Fibroblast of peridontal ligament (primary cell): ENCODE data around the gene ZNF319.

Experiments used
- DNase-seq: peaks from one replicate; pipeline ENCODE4 v3.0.0-alpha.2; 2010; ENCODE audit errors: extremely low read depth

ZNF319 gene

DNA sequence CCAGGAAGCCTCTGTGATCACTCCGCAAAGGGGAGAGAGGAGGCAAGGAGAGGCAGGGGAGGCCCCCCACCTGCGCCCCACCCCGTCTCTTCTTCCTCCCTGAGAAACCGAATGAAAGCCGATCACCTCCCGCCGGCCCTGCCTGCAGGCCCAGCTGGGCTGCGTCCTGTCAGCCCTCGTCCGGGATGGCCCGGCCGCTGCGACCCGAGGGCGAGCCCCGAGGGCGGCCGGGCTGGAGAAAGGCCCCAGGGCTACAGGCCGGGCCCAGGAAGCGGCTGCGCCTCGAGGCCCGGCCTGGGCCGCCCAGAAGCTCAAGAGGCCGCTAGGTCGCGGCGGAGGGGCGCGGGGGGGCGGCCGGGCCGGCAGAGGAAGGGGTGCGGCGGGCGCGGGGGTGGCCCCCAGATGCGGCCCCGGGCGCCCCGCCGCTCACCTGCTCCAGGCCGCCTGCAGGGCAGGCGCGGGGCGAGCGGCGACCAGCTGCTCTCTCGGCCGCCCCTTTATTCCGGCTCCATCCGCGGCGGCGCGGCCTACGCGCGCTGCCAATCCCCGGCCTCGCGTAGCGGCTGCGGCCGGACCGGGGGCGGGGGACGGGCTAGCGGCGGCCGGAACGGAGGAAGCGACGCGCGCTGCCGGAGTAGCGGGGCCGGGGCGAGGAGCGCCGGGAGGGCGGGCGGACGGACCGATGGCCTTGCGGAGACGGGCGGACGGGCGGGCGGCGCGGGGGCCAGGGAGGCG, at the start of gene ZNF319:
ZNF319 (minus strand) TSS at position 702 of the 735 bp plus-strand sequence. CDS start 2,407 bp downstream, outside the sequence.
- DNase-seq = no peak

DNA sequence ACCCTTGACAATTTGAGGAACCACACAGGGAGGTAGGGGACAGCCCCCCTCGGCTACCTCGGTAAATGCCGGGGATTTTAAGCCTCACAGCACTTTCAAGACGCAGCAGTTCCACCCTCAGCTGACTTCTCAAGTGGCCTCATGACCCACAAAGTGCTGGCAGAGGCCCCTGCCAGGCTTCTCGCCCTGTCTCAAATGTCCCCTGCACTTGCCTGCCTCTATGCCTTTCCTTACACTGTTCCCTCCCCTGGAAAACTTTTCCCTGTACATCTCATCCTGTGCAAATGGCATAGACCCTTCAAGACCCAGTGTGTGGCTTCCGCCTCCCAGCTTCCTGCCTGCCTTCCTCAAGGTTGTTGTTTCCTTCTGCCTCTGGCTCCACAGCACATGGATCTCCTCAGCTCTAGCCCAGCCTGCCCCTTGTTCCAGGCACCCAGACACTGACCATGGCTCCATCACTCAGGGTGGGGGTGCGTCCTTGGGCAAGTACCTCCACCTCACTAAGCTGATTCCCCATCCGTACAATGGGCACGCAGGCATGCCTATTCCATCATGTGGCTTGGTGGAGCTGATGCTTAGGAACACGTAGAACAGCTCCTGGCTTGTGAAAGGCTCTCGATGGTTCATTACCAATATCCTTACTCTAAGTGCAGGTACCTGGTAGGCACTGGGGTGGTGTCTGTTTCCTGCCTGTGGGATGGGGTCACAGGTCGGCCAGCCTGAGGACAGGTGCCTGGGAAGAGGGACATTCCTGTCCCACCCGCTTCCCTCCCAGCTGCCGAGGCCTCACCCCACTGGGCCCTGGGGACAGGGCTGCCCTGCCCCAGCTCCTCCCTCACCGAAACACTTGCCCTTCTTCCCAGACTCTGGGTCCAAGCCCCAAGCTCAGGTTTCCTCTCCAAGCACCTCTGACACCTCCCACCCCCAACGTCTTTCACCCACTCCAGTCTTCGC, 49.0 kb upstream of the ZNF319 start:
- DNase-seq = no peak

DNA sequence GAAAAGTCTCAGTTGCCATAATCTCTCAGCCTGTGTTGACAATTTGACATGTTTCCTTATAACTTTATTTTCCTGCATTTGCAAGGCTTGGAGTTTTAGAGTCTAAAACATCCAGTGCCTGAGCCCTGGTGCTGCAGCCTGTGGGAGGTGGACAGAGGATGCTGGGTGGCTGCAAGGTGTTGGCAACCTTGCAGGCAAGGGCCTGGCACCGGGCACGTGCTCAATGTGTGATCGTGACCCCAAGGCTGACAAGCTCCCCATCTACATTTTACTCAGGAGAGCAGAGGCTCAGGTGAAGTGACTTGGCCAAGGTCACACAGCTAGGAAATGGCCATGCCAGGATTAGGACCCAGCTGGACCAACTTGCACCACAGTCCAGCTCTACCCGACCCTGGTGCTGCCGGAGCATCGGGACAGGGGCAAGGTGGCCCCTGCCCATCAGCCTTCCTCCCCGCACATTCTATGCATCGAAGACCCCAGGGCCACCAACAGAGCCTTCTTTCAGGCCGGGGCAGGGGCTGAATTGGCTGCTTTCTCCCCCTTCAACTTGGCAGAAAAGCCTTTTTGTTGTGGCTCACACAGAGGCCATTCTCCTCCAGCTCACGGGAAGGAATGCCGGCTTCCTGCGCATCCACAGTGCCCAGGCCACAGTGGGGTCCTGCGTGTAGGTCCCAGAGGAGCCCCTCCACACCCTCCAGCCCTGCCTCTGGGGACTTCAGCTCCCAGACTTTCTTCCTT, 48.2 kb upstream of the ZNF319 start:
- no peak for DNase-seq

DNA sequence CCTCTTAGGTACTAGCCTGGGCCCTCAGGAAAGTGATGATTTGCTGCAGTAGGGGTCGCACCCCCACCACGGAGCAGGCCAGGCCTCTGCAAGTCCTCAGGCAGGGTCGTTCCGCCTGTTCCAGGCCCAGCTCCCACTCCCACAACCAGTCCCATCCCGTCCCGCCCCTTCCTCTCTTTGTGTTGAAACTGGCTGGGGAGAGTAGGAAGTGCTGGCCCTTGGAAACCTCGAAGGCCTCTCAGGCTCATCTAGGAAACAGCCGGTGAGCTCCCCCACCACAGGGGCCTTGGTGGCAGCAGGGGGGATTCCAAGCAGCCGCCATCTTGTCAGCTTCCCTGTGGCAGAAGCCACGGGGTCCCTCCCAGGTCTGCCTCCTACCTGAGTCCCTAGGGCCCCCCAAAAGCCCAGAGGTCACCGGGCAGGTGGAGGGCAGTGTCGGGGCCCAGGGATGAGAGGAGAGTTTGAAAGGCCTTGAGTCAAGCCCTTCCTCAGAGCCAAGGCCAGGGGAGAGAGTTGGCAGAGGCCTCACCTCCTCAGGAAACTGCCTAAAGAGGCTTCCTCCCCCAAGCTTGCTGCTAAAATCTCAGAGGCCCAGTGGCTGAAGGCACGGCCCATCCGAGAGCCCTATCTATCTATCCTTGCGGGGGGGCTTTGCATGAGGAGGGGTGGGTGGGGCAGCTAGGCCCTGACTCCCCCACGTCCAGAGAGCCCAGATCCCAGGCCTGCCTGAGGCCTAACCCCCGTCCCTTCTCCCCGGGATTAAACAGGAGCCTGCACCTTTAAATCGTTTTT, 47.3 kb upstream of the ZNF319 start:
- no peak for DNase-seq

DNA sequence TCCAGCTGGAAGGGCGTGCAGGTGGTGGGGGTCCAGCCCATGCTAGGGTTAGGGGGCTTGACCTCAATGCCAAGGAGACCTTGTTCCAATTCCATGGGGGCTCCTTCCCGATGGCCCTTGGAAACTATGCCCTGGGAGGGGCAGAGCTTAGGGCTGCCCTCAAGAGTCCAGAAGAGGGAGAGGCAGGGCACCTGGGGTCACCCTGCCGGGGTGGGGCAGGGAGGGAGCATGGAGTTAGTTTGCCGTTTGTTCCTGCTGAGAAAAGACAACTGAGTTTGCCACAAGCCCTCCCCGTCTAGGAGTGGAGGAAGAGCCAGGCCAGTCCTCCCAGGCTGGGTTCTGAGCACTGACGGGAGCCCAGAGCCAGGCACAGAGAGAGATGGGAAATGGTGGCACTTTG, 46.5 kb upstream of the ZNF319 start:
- no peak for DNase-seq

DNA sequence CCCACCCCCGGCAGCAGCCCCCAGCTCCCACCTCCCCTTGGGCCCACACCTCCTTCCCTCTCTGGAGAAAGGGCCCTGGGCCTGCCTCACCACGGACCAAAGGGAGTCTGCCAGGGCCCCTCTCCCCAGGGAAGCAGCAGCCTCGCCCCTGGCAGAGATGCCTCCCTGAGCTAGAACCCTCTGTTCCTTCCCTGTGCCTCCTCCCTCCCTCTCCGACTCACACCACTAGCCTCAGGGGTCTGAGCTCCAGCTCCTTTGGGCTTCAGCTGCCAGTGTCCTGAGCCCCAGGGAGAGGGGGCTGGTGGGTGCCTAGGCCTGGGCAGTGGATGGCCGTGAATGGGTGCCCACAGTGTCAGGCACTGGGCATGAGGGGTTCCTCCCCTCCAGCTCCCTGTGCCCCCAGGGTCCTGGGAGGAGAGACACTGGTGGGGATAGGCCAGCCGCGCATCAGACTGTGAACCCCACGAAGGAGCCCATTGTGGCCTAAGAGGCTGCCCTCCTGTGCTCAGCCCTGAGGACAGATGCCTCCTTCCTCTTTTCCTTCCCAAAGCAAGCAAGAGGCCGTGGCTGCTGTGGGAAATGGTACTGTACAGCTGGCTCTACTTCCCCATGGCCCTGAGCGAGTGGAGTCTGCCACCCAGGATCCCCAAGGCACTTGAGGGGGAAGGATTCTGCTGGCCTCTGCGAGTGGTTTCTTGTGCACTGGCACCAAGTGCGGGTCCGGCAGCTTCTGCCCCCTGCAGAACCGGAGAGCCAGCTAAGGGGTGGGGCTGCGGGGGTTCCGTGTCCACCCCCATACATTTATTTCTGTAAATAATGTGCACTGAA, 45.8 kb upstream of the ZNF319 start:
- no peak for DNase-seq

DNA sequence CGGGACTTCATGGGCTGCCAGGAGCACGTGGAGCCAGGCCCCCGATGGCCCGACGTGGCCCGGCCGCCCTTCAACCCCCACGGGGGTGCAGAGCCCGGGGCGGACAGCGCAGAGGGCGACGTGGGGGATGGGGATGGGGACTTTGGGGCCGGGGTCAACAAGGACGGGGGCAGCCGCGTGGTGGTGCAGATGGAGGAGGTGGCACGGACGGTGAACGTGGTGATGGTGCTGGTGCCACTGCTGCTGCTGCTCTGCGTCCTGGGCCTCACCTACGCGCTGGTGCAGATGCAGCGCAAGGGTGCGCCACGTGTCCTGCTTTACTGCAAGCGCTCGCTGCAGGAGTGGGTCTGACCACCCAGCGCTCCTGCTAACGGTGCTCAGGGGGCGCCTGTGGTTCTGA, 44.6 kb upstream of the ZNF319 start:
- DNase-seq = no peak

DNA sequence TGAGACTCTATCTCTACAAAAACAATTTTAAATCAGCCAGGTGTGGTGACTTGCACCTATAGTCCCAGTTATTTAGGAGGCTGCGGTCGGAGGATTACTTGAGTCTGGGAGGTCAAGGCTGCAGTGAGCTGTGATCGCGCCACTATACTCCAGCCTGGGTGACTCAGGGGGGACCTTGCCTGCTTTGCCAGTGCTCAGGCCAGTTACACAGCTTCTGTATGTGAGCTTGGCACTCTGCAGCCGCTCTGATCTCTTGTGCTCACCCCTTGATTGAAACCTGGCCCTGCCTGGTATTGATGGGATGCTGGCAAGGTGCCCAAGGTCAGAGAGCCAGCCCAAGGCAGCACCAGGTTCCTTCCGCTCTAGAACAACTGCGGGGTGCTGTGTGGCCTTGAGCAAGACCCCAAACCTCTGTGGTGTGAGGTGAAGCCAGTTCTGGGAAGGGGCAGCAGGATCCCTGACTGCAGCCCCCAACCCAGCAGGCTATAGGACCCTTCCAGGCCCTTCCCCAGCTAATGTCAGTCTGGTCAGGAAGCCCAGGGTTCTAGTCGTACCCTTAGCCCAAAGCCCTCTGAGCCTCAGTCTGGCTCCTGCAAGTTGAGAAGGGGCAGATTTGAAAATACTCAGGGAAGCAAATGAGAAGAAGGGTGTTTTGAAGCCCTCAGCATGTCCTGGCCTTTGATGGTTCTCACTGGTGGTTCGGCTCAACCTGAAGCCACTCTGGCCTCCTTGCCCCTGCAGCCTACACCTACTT, 44.0 kb upstream of the ZNF319 start:
- no peak for DNase-seq

DNA sequence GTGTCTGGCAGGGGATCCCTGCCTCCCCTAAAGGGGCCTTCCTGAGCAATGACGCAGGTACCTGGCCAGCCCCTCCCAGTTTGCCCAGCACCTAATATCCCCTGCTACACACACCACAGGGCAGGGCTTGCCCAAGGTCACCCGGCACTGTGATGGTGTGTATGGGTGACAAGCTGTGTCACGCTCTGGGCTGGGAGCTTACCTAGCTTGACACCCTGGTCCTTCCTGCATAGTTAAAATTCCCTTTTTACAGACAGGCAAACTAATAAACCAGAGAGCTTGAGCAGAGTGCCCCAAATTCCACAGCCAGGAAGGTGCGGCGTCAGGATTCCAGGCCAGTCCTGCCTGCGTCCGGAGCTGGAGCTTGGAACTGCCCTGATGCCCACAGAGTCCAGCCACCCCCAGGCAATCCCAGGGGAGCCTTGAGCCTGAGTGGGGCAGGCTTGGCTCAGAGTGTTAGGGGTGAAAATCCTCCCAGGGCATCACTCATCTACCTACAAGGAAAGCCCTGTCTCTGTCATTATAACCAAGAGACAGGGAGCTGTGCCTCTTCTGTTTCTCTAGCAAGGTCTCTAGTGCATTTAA, 43.2 kb upstream of the ZNF319 start:
- DNase-seq = no peak

DNA sequence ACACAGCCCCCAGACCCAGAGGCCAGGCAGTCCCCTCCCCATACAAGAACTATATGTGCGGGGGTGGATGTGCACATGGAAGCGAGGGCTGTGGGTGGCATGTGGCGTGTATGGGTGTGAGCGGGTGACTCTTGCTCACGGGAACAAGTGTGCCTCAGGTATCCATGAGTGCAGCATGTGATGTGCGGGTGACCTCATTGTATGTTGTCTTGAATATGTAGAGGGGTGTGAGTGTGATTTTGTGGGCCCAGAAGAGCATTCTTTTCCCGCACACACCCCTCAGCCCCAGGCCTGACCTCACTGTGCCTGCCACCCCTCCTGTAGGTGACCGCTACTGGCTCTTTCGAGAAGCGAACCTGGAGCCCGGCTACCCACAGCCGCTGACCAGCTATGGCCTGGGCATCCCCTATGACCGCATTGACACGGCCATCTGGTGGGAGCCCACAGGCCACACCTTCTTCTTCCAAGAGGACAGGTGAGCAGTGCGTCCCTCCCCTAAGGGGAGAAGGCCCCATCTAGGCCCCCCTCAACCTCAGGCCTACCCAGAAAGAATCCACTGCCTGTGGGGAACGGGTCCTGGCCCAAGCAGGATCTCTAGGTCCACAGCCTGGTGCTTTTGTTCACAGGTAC, 42.5 kb upstream of the ZNF319 start:
- DNase-seq = no peak

DNA sequence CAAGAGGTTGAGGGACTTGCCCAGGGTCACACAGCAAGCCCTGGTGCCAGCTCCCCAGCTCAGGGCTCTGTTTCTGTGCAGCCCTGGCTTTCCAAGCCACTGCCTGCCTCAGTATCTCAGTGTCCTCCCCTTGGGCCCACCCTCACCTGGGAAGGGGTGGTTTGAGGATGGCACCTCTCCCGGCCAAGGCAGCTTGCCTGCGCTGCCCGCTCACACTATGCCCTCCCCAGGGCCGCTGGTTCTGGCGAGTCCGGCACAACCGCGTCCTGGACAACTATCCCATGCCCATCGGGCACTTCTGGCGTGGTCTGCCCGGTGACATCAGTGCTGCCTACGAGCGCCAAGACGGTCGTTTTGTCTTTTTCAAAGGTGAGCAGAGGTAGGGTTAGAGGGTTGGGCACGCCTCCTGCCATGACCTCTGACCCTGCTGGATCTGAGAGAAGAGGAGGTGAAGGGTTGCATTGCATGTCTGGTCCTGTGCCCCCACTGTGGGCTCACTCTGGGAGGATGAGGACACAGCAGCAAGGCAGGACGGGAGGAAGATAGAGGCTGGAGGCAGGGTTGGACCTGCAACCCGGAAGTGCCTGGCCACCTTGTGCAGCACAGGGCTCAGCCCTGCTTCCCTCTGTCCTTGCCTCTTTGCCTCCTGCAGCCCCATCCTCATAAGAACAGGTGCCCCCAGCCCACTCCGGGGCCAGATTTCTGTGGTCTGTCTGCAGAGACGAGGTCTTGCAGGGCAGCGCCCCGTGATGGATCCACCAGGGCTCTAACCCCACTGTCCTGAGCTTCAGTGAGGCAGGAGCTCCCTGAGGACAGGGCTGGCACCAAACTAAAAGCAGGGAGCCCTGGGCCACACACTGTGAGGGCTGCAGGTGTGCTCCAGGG, 41.8 kb upstream of the ZNF319 start:
- DNase-seq = no peak

DNA sequence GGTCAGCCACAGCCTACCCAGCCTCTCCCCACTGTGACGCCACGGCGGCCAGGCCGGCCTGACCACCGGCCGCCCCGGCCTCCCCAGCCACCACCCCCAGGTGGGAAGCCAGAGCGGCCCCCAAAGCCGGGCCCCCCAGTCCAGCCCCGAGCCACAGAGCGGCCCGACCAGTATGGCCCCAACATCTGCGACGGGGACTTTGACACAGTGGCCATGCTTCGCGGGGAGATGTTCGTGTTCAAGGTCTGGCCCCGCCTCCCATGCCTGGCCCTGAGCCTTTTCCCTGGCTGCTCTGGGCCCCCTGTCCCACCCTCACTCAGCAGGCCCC, 41.1 kb upstream of the ZNF319 start:
- DNase-seq = no peak

DNA sequence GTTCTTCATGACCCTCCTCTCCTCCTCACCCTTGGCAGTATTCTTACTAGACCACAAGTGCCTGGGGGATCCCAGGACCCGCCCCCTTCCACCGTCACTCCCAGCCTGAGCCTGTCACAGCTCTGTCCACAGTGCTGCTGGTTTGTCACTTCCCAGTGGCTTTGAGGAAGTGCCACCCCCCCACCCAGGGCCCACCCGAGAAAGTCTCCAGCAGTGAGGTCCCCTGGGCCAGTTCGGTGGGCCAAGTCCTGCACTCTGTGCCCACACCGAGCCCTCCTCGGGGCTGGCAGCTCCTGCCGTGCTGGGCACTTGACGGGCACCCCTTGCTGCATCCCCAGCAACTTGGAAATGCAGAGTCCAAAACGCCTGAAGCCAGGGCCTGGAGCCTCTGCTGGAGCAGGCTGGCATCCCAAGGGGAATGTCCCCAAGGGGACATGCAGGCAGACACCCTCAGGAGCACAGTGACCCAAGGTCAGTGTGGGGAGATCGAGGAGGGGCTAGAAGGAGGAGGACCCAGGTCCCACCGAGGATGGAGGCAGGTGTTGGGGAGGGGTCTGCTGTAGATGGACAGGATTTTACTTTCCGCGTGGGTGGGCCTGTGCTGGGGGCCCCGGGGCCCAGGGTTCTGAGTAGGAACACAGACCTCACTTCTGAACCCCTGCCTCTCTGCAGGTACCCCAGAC, 40.6 kb upstream of the ZNF319 start:
- no peak for DNase-seq

DNA sequence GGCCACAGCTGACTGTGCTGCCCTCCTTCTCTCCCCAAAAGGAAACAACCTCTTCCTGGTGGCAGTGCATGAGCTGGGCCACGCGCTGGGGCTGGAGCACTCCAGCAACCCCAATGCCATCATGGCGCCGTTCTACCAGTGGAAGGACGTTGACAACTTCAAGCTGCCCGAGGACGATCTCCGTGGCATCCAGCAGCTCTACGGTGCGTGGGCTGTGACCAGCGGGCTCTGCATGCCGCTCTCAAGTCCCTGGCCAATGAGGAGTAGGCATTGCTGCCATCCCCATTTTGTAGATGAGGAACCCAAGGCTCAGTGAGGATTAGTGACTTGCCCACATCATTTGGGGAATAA, 40.0 kb upstream of the ZNF319 start:
- DNase-seq = no peak

DNA sequence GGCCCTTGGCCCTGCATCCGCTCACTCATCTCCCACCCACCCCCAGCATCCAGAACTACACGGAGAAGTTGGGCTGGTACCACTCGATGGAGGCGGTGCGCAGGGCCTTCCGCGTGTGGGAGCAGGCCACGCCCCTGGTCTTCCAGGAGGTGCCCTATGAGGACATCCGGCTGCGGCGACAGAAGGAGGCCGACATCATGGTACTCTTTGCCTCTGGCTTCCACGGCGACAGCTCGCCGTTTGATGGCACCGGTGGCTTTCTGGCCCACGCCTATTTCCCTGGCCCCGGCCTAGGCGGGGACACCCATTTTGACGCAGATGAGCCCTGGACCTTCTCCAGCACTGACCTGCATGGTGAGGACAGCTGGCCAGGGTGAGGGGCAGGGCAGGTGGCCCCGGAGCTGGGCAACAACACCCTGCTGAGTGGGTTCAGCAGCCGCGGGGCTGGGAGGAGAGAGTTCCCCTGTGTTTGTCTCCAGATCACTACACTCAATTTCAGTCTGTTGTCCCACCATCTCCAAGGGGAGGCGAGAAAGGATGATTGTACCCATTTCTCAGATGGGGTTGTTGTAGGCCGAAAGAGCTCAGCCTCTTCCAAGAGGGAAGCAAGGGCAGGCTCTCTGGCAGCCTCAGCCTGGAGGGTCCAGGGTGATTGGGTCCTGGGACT, 39.5 kb upstream of the ZNF319 start:
- DNase-seq = no peak

DNA sequence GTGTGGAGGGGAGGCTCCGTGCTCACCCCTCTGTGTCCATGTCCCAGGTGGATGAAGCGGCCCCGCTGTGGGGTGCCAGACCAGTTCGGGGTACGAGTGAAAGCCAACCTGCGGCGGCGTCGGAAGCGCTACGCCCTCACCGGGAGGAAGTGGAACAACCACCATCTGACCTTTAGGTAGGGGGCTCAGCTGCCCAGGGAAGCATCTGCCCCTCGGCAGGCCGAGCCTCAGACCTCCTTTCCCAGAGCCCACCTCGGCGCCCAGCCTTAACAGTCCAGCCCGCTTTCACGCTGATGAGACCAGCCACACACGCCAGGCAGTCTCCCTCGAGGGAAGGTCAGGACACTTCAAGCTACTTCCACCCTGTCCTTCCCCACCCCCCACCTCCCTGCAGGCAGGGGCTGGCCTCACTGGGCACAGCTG, 37.8 kb upstream of the ZNF319 start:
- no peak for DNase-seq
